ENCODE measurements around the gene HOXA5.

HOXA5 gene

DNA sequence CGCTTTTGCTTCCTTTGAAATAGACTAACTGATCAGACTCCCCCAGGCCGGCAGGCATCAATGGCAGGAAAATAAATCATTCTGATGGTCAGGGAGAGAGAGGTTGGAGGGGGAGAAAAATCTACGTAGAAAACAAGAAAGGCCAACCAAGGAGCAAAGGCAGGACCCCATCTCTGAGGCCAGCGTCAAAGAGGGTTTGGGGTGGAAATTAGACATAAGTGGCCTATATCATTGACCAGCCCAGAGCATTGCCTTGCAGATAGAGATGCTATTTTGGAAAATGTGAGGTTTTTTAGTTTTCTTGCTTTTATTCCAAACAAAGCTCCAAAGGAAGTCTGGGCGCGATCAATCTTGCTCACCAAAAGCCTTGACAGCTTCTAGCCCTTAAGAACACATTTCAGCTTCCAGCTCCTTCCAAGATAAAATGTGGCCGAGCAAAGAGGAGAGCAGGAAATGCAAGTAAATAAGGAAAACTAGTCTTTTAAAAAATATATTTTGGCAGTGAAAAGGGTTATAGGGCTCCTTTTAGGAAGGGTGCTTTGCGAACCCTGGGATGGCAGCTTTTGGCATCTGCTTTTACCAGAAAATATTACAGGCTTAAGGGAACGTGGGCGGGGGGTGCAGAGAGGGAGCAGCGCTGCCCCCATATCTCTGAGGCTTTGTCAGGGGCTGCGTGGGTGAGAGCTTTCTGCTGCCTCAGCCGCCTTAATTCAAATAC is 39.0 kb downstream of the HOXA5 start:
- no peak for DNase-seq

DNA sequence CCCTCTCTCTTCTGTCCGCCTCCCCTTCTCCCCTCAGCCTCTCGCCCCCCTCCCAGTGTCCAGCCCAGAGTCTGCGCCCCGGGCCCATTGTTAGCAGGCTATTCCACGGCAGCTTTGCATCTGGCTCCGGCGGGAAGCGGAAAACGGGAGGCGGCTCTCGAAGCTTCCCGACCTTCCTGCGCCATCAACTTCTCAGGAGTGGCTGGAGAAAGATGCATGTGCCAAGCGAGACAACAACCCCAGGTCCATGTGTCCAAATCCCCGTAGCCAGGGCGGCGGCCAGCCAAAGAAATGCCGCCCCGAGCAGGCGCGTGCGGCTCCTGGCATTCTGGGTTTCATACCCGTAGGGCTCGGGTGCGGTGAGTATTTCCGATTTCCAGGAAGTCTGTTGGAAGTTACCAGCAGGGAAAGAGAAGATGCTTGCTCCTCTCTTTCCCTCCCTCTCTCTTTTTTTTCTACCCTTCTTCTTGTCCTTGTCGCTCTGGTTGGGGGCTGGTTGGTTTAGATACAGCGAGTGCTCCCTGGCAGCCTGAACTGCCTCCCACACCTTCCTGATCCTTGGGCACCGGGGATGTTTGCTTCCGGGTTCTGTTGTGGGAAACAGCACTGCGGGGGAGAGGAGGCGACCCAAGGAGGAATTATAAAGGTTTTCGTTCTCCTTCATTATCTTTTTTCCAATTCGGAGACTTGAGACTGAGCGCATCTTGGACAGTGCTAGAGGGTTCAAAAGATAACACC is 39.8 kb downstream of the HOXA5 start:
- DNase-seq = peak; percentile 63

DNA sequence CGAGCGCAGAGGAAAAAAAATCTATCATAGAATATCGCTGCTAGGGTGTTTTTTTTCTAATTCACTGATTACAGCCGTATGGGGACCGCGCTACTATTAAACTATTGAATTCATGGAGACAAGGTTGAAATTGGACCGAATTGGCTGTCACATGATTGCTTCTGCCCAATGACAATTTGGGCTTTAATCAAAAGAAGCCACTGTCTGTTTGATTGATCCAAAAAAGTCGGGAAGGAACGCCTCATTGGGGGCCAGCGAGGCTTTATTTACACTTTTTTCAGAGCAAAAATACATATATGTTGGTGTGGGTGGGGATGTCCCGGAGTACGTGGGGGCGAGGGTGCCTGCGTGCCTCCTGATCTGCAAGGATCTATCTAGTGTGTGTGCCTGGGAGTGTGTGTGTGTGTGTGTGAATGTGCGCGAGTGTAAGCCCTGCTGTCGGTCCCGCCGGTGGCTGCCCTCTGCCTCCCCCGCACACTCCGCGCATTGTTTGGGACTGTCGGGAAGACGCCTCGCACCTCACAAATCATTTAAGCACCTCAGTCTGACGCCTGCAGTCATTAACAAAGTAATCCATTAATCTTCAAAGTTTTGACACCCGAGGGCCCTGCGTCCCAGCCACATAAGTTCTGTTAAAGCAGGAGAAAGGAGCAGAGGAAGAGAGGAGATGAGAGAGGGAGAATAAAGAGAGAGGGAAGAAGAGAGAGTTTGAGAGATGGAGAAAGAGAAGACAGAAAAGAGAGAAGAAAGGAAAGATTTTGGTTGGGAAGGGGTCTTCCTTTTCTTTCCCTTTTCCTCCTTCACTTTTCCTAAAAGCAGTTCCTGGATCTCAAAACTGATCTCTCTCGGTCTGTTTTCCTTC is 40.7 kb downstream of the HOXA5 start, which contains the start of gene HOXA2:
Gene HOXA2 (minus strand): TSS at position 103 of the 862 bp plus-strand sequence. CDS start 183 bp downstream, outside the sequence.
- DNase-seq = peak; percentile 59

DNA sequence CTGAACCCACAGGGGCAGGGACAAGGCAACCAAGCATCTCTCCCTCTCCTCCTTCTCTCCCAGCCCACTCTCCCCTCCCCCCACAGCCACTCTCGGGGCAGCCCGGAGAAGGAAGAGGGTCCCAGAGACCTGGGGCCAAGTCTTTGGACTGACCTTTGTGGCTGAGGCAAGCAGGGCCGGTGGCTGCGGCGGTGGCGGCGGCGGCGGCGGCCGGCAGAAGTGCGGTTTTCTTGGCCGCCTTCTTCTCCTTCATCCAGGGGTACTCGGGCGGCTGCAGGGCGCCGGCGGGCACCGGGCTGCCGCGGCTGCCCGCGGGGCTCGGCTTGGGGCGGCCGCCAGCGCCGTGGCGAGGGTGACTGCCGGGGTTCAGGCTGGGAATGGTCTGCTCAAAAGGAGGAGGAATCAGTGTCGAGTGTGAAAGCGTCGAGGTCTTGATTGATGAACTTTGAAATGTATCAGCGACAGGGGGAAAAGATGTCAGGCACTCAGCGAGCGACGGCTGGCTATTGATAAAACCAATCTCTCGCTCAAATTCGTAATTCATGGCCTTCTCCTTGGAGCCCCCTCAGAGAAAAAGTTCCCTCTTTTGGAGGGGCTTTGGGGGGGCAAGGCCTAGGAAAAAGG is 41.4 kb downstream of the HOXA5 start:
- peak; percentile 75 for DNase-seq

DNA sequence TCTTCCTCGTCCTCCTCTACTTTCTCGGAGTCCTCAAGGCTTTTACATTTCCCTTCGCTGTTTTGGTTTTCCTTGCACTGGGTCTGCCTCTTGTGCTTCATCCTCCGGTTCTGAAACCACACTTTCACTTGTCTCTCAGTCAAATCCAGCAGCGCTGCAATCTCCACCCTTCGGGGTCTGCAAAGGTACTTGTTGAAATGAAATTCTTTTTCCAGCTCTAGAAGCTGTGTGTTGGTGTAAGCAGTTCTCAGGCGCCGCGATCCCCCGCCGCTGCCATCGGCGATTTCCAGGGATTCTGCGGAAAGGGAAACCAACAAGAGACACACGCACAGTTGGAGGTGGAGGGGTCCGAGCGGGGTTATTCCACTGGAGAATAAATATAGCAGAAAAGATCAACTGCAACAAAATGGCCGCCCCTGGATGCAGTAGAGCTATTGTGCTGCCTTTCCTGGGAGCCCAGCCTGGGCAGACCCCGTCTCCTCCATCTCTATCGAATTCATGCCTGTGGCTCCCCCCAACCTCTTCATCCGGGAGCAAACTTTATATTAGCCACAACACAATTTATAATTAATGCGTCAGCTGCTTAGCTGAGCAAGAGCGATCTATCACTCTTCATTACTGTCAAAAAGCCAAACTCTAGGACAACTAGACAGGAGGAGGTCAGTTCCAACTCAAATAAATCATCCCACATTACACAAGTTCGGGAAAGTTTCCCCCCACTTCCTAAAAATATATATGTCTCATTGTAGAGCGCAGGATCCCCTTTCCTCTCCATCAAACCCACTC is 42.1 kb downstream of the HOXA5 start:
- peak; percentile 80 for DNase-seq

DNA sequence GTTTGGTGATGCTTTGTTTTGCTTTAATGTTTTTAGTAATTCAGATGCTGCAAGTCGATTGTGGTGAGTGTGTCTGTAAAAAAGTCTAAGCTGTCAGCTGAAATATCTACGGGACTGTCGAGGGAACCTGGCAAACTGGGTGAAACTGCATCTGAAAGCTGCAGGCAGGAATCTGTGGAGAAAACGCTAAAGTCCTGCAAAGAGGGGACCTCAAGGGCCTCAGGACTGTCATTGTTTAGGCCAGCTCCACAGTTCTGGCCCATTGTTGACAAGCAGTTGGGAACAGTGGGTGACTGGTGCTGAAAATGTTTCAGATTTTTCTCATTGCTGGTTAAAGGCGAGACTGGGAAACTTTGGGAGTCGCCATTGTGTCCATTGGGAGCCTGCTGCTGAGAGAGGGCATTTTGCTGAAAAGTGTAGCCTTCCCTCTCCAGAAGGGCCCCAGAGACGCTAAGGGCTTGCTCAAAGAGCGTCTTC is 42.7 kb downstream of the HOXA5 start:
- no peak for DNase-seq

DNA sequence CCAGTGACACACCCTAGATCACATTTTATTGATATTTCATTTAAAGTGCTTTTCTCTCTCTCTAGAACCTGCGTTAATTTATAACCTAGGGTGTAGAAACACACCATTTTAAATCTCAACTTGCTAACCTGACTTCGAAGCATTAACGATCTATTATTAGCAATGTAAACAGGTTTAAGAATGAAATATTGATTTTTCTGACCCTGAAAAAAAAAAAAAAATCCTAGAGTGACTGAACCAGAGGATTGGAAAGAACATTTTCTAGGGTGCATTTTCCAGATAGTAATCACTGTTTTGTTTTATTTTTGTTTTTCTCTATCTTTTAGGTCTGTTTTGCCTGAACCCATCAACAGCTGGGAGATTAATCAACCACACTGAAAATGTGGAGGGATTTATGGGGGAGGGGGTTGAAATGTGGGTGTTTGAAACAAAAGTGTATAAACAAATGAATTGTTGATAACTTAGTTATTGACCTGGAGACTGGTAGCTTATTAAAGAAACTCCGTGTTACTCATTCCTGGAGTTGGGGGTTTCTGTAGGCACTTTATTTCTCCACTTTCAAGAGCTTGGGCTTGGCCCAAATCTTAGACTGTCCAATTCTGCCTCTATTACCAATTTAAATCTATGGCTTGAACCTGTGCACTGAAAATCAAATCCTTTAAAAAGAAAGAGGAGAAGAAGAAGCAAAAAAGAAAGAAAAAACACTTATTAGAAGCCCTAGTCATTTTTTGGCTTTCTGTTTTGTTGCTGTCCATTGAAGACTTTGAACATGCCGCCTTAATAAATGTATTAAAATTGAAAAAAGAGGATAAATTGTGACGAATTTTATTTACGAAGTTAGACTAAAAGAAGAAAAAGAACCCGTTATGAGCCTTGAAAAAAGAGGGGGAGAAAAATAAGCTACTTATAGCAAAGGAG is 43.8 kb downstream of the HOXA5 start:
- peak; percentile 24 for DNase-seq

DNA sequence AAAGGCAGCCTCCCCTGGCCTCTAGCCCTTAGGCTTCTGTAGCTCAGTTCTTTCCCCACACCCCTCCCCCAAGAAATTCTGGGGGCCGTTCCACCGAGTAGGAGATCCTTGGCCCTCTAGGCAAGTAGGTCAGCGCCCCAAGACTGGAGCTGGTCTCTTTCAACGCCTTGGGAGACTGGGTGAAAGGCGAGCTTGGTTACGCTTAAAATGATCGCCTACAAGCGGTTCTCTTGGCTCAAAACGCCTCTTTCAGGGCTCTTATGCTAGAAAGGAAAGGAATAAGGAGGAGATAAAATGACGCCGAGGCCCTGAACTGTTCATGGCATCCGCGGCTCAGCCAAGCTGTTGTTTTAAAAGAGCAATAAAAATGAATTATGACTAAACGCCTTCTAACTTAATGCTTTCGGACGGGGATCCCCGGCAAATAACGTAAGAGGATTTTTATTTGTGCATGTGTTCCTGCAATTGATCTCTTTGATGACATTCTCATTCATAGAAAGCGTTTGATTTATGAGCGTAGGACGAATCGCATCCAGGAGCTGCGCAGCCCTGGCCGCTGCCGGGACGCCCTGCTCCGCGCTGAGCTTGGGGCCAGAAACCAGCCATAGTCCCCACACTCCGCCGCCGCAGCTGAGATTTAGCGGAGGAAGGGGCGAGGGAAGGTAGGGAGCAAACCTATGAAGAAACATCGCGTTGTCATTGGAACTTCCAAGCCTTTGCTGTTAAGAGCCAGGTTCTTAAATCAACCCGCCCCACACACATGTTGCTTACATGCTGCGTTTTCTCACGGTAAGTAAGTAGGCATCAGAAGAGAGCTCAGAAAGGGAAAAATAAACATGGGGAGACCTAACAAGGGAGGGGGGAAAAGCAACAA is 44.7 kb downstream of the HOXA5 start:
- DNase-seq = peak; percentile 74

DNA sequence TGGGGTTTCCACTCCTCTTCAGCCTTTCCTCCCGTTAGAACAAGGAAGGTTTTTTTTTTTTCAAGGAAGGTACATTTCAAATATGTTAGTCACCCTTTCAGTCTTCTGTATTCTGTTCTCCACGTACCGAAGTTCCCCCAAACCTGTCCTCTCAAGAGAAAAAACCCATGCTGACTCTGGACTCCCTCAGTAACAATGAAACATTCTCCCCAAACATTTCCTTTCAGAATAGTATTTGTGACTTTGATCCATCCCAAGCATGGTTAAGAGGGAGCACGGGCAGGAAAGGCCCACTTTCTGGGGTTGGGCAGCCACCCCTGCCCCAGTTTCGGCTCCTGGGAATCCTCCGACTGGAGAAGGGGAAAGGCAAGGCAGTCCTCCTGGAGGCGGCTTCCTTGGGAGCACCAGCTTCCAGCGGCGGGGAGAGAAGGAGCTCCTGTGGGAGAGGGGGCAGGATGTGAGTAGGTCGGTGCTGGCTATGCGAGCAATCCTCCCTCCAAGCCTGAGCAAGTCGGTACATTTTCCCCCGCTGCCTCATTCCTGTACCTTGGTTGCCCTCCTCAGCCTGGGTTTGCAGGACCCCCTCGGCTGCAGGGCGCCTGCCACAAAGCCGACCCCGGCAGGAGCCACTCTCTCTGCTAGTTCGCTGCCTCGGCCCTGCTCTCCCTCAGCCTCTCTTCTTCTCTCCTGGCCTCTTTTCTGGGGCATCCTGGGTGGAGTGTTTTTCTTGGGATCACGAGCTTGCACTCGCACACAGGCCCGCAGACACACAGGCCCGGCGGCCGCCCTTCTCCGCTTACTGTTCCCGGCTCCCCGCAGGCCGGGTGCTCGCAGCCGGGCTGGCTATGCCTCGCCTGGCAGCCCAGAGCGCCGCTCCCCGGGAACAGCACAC is 45.5 kb downstream of the HOXA5 start:
- peak; percentile 72 for DNase-seq

DNA sequence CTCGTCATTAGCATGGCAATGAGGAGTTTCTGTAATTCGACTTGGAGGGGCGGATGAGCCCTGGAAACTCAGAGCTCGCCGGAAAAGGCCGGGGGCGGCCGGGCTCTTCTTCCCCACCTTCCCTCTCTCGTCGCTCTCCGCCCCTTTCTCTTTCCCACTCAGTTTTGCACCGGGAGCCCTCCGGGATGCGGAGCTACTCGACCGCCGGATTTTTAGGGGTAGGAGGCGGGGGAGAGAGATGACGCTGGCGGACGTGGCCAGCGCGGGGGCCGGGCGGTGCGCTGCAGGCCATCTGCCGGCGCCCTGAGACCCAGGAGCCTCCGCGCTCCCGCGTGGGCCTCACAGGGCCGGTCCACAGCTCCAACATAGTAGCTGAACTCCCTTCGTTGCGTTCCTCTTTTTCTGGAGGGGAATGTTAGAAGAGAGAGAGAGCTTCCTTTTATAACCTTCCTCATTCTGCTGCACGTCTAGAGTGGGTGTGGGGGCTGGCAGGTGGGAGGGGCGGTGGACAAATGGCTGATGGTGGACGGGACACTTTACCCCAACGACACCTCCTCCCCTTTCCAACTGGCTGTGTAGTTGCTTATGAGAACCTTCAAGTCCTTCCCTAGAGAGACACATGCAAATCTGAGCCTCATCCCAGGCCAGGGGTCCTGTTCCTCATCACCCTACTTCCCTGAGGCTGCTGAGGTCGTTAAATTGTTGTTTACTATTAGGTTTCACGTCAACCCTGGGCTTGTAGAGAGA is 46.5 kb downstream of the HOXA5 start:
- peak; percentile 40 for DNase-seq

DNA sequence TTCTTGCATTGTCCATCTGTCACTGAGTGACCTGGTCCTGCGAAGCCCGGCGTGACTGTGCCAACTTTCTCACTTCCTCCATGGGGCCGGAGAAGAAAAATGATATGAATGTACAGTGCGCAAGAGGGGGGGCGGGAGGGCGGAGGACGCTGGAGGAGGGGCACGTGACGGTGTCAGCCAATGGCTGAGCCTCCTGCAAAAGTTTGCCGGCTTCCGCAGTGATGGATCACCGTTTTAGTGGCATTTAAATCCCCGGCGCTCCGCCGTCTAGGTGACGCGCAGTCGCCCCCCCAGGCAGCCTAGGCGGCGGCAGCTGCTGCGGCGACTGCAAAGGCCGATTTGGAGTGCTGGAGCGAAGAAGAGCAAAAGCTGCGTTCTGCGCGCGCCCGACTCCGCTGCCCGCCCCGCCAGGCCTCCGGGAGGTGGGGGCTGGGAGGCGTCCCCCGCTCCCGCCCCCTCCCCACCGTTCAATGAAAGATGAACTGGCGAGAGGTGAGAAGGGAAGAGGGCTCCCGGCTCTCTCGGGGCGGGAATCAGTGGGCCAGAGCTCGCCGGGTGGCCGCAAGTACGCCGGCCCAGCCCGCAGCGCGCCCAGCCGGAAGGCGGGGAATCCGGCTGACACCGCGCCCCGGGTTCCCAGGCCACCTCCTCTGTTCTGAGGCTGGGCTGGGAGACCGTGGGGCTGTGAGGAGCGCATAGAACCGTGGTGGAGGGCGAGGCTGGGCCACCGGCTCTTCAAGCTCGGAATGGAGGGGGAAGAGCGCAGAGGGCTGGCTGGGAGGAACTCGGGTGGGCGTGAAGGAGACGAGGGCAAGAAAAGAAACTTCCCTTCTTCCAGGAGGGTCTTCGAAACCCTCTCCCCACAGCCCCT is 47.3 kb downstream of the HOXA5 start, which contains the start of gene HOXA1:
Gene HOXA1 (minus strand): TSS at position 104 of the 871 bp plus-strand sequence. CDS start 88 bp downstream, at position 16.
- DNase-seq = peak; percentile 70

DNA sequence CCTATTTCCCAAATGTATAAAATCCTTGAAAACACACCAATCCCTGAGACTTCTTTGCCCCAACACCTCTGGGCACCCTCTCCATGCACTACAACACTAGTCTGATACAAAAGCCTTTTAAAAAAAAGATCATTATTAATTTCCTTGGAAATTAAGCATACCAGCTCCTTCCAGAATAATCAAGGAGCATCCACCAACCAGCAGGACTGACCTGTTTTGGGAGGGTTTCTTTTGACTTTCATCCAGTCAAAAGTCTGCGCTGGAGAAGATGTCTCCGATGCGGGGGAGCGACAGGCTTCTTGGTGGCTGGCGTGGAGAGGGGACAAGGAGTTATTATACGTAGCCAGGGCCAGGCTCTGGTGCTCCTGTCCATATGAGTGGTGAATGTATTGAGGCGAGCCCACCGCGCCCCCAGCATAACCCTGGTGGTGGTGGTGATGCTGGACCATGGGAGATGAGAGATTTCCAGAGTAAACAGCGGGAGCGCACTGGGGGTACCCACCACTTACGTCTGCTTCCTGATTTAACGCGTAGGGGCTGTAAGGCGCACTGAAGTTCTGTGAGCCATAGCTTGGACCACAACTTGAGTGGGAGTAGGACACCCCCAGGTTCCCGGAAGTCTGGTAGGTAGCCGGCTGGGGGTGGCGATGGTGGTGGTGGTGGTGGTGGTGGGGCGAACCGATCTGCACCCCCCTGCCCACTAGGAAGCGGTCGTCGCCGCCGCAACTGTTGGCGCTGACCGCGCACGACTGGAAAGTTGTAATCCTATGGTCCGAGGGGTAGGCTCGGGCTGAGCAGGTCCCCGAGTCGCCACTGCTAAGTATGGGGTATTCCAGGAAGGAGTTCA is 48.2 kb downstream of the HOXA5 start:
- peak; percentile 49 for DNase-seq

DNA sequence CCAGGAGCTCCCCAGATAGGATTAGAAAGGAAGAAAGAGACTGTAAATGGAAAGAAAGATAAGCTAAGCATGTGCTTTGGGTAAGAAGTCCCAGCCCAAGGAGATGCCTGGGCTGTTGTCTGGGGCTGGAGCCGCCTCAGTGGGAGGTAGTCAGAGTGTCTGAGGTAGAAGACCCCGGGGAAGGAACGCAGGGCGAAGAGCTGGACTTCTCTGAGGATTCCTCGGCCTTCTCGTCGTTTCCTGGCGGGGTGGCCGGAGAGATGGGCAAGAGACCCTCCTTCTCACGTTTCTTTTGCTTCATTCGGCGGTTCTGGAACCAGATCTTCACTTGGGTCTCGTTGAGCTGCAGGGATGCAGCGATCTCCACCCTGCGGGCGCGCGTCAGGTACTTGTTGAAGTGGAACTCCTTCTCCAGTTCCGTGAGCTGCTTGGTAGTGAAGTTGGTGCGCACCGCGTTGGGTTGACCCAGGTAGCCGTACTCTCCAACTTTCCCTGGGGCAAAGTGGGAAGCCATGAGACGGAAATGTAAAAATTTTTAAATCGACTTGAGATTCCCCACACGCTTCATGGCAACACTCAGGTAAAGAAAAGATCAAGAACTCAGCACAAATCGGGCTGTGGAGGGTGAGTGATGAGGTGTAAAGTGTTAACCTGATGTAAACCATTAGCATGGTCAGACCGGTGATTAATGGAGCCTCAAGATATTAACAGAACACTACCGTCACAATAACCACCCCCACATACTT is 49.0 kb downstream of the HOXA5 start:
- peak; percentile 40 for DNase-seq

DNA sequence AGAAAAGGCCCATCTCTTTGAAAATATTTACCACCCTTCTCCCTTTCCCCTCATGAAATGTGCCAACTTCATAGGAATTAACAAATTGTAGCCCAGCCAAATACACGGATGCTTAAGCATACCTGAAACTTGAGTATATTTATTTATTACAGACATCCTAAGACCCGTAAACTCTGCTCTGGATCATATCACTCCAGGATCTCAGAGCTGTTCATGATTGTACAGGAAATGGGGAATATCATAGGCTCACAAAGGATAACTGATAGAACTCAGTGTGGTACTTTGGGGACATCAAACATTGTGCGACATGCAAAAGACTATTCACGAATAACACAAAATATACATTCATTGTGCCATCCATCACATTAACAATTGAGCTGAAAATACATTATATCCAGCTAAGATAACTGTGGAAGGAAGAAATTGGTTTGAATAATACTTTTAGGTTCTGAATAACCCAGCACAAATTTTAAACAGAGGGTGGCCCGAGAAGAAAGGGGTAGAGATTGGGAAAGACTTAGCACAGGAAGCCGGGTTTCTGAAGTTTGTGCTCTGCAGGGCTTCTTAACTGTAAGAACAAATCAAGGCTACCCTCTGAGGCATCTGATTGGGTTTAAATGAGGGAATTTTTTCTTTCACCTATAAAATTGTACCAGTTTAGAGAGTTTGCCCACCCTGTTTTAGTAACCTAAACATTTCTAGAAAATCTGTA is 50.1 kb downstream of the HOXA5 start:
- peak; percentile 23 for DNase-seq

Data from retina (tissue), 1 donor.